Umbilical cord (tissue), 2 donors: ENCODE measurements around the gene CTDSPL. TPM values are rescaled to one million over a fixed set of nuclear protein-coding genes. Genes with fewer than 3 reads are reported as not detected.
A peak's percentile ranks its signal among the peaks of the same experiment; 100 is the strongest.

Source experiments
- DNase-seq: peaks from one replicate; pipeline ENCODE4 v3.0.0-alpha.2; 2015; ENCODE audit warnings: low spot score
- total RNA-seq: library from RNA; depleted of rRNA; stranded (reverse); fragments of >200 nt; gene quantifications from one replicate; pipeline ENCODE4 v1.2.3, GENCODE V29; 2014; ENCODE audit warnings: low replicate concordance; ENCODE audit not compliant: insufficient read depth

Gene CTDSPL
- total RNA-seq, 1 donor from 2014 or later: 33.9 TPM

GRCh38 chr3:37890522-37890921 lies 28.8 kb downstream of the CTDSPL start:
- no peak for DNase-seq

- DNase-seq: no peak
Observed at GRCh38 chr3:37891227-37891626, 29.5 kb downstream of the CTDSPL start.

- DNase-seq: no peak
Observed at GRCh38 chr3:37892927-37893600, 31.4 kb downstream of the CTDSPL start.

GRCh38 chr3:37896827-37897226 lies 35.1 kb downstream of the CTDSPL start:
- DNase-seq: no peak

GRCh38 chr3:37897763-37898162 lies 36.1 kb downstream of the CTDSPL start:
- DNase-seq: no peak

- no peak for DNase-seq
Observed at GRCh38 chr3:37898424-37898823, 36.7 kb downstream of the CTDSPL start.

- DNase-seq: no peak
Observed at GRCh38 chr3:37899101-37899707, 37.5 kb downstream of the CTDSPL start.

GRCh38 chr3:37899711-37900306 lies 38.1 kb downstream of the CTDSPL start:
- no peak for DNase-seq

- no peak for DNase-seq
Observed at GRCh38 chr3:37901721-37902120, 40.0 kb downstream of the CTDSPL start.

- no peak for DNase-seq
Observed at GRCh38 chr3:37902674-37903073, 41.0 kb downstream of the CTDSPL start.

GRCh38 chr3:37903320-37903719 lies 41.6 kb downstream of the CTDSPL start:
- no peak for DNase-seq

- DNase-seq: no peak
Observed at GRCh38 chr3:37903734-37904133, 42.1 kb downstream of the CTDSPL start.

GRCh38 chr3:37904601-37905000 lies 42.9 kb downstream of the CTDSPL start:
- DNase-seq: no peak

GRCh38 chr3:37905346-37905745 lies 43.7 kb downstream of the CTDSPL start:
- peak; percentile 35 for DNase-seq

GRCh38 chr3:37905987-37906674 lies 44.5 kb downstream of the CTDSPL start:
- DNase-seq: peak; percentile 89

- DNase-seq: no peak
Observed at GRCh38 chr3:37906734-37907282, 45.1 kb downstream of the CTDSPL start.

- DNase-seq: no peak
Observed at GRCh38 chr3:37907371-37907770, 45.7 kb downstream of the CTDSPL start.

- DNase-seq: no peak
Observed at GRCh38 chr3:37907906-37908305, 46.2 kb downstream of the CTDSPL start.

GRCh38 chr3:37909067-37909911 lies 47.6 kb downstream of the CTDSPL start:
- DNase-seq: no peak

GRCh38 chr3:37910671-37911400 lies 49.2 kb downstream of the CTDSPL start:
- DNase-seq: no peak
